T-helper 22 cell (primary cell): ENCODE data around the gene BTBD9.

Source experiments
- DNase-seq: peaks from one replicate; pipeline ENCODE4 v3.0.0-alpha.2; 2020; ENCODE audit warnings: low read depth

The BTBD9 gene

GRCh38 chr6:38193481-38194281 is 446.0 kb downstream of the BTBD9 start:
- DNase-seq, result no peak

DNA sequence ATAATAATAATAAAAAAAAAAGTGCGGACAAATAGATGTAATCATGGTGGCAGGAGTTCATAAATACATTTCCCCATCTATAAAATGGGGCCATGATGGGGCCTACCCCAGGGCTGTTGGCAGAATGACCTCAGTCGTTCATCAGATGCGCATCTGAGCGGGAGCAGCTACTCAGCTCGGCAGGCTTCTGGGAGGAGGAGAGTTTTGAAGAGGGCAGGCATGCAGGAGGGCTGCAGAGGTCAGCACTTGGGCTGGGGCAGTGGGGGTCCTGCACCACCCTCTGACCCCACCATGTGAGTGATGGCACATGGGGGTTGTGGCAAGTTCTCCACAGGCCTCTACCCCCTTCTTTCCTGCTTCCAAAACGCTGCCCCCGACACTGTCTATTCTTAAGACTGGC is 446.7 kb downstream of the BTBD9 start:
- no peak for DNase-seq

DNA sequence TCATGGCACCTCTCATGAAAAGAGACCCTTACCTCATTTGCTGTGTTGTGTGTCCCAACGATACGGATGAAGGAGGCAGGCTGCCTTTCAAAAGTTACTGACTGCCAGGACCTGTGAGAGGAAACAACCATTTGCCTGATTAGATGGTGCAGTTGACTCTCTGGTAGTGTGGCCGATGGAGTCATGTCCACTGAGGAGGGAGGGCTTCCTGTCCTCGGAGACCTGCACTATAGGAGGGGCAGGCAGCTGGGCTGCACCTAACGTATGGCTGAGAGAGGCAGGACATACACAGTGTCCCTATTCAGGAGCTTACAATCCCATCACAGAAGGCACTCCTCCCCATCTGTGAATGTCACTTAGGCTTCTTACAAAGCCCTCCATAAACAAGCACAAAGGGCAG is 447.2 kb downstream of the BTBD9 start:
- DNase-seq, result no peak

- no peak for DNase-seq
Observed at GRCh38 chr6:38192011-38192410, 447.7 kb downstream of the BTBD9 start.

GRCh38 chr6:38191418-38191817 is 448.3 kb downstream of the BTBD9 start:
- DNase-seq, result no peak

DNA sequence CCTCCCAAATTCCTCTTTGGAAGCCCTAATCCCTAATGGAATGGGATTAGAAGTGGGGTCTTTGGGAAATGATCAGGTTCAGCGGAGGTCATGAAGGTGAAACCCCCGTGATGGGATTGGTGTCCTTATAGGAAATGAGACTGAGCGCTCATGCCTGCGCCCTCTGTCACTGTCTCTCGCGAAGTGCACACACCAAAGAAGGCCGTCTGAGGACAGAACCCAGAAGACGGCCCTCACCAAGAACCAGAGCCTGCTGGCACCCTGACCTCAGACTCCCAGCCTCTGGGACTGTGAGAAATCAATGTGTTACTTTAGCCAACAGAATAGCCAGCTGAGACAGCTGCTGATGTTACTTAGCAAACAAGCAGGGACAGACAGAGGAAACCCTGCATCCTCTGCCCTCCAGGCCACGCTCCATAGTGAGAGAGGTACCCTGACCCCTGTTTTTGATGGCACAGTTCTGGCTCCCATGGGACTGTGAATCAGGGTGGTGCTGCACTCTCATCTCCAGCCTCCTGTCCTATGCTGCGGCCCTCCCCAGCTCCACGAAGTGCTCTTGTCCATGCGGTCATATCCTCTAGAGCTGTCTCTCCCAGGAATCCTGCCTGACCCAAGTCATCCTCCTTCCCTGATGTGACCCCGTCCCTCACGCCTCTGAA is 450.9 kb downstream of the BTBD9 start:
- DNase-seq, result no peak

DNA sequence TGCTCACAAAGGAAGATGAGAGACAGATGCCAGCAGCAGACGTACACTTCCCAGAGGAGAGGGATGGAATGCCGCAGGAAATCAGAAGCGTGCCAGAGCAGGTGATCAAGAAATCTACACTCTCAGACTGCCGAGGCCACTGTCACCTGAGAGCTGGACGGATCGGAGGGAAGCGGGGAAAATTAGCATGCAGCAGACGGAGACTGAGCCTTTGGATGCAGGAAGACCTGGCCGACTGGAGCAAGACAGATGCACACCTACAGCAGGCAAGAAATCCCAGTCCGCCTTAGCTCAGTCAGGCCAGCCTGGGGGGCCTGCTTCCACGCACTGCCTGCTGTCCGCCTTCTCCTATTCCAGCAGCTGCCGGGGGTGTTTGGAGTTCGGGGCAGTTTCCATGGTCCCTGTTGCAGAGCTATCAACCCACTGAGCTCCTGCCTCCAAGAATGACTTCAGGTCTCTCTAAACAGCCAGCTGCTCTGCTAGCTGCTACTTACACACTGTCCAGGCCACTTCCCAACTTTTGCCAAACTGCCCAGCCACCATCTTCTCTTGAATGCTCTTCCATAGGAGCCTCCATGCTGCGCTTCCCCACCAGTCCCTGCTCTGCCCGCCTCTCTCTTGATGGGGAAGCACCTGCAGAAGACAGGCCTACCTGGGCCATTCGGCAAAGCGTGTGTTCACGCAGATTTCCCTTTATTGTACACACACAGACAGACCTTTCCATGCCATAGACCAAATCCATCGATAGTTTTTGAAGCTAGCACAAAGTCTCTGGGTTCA is 451.7 kb downstream of the BTBD9 start:
- DNase-seq, result no peak

DNA sequence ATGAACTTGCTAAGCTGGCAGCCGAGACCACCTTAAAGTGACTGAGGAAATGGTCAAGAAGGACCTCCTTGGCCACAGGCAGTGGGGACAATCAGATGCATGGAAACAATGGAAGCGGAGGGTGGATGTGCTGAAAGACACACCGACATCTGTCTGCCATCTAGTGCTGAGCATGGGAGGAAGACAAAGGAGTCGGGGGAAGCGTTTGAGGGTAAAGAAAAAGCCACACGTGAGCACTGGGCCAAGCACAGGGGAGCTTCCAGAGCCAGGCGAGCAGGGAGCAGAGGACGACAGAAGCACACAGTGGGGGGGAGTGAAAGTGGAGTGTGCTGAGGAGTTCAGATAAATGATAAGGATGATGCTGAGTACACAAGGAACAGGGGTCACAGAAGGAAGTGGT is 452.4 kb downstream of the BTBD9 start:
- no peak for DNase-seq

GRCh38 chr6:38185752-38186151 is 454.0 kb downstream of the BTBD9 start:
- DNase-seq, result no peak

- DNase-seq, result no peak
Observed at GRCh38 chr6:38185244-38185643, 454.5 kb downstream of the BTBD9 start.

- DNase-seq, result no peak
Observed at GRCh38 chr6:38184585-38185080, 455.1 kb downstream of the BTBD9 start.

DNA sequence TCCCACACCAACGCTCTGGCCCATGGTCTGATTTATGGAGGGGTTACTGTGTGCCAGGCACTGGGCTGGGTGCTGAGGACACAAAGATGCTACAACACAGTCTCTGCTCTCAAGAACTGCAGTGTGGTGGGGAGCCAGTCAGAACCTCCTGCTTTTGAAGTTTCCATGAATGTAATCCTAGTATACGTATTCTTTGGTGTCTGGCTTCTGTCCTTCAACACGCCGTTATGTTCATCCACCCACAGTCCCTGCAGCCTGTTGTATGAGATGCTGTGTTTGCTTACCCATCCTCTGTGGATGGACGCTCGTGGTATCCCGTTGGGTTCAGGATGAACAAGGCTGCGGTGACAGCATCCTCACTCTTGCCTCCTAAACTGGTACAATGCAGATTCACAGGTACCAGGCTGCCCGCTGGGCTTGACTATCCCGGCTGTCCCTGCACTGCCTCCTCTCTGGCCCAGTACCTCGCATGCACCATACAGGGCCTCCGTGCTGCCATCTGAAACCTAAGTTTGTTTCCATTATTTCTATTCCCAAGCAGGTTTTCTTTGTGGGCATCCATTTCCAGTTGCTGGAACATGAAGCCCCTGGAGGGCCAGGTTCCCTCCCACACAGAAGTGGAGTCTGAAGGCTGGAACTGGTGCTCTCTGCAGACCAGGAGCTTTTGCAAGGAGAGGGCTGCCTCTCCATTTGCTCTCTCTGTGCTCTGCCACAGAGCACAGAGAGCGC is 455.7 kb downstream of the BTBD9 start:
- DNase-seq, result no peak

GRCh38 chr6:38182426-38182825 is 457.3 kb downstream of the BTBD9 start:
- DNase-seq, result no peak

GRCh38 chr6:38180586-38180985 is 459.1 kb downstream of the BTBD9 start:
- no peak for DNase-seq

- no peak for DNase-seq
Observed at GRCh38 chr6:38179794-38180430, 459.8 kb downstream of the BTBD9 start.

DNA sequence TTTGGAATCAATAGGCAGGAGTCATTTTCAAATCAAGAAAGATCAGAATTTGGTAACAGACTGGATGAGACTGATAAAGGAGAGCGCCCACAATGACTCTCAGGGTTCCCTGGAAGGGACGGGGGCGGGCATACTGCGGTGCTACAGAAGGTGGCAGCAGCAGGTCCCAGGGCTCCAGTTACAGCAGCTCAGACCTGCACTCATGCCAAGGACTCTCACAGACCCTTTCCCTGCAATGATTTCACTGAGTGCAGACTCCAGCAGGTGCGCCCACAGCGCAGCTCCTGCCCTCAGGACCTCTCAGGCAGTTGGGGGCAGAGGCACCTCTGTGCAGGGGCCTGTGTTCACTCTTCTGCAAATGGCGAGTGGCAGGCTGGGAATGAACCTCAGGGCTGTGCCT is 460.4 kb downstream of the BTBD9 start:
- no peak for DNase-seq

DNA sequence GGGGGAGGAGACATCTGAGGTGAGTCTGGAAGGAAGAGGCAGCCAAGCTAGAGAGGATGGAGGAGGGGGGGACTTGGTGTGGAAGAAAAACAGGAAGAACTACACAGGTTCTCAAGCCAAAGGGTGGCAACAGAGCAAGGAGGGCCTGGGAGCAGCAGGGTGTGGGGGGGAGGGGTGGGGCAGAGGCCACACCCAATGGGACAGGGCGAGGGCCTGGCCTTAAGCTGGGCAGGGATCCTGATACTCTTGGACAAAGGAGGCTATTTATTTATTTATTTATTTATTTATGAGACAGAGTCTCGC is 461.2 kb downstream of the BTBD9 start:
- no peak for DNase-seq

DNA sequence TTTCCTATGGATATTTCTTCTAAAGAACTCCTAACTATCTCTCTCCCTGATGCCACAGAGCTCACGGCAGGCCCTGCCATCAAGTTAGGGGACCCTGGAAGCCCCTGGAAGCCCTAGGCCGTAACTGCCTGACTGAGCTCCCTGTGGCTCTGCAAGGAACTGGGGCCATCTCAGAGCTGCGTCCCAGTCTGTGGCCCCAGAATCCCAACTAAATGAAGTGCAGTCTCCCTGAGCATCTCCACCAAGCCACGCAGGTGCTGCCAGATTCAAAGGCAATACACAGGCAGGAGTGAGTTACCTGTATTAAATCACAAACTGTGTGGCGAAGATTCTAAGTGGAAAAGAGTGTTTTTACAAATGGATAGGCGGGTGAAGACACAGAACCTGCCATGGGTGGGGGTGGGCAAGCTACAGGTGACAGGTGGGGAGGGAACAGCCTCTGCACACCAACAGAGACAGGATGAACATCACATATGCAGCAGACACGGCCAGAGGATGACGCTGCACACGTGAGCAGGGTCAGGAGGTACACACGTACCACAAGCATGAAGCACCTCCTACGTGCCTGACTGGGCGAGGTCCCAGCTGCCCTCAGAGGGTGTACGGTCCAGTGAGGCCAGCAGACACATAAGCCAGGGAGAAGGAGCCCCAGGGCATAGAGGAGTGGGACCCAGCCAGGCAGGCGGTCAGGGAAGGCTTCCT is 461.7 kb downstream of the BTBD9 start:
- no peak for DNase-seq

GRCh38 chr6:38176797-38177751 is 462.7 kb downstream of the BTBD9 start:
- no peak for DNase-seq

GRCh38 chr6:38175786-38176185 is 463.9 kb downstream of the BTBD9 start:
- DNase-seq, result no peak
